GM18499 (cell line): ENCODE measurements around the gene CEP41.

Experiments
- ATAC-seq: cut with Tn5 transposase; IDR thresholded peaks from one replicate; pipeline ENCODE4 v1.9.1; 2021; ENCODE audit warnings: moderate number of reproducible peaks; ENCODE audit not compliant: insufficient read depth, unreplicated experiment

CEP41 gene

GRCh38 chr7:130394421-130395195, 46.2 kb downstream of the CEP41 start:
- ATAC-seq, result no peak

GRCh38 chr7:130393841-130394411, 46.9 kb downstream of the CEP41 start:
- ATAC-seq, result no peak

- no peak for ATAC-seq
These were observed 47.7 kb downstream of the CEP41 start for GRCh38 chr7:130393101-130393561.

DNA sequence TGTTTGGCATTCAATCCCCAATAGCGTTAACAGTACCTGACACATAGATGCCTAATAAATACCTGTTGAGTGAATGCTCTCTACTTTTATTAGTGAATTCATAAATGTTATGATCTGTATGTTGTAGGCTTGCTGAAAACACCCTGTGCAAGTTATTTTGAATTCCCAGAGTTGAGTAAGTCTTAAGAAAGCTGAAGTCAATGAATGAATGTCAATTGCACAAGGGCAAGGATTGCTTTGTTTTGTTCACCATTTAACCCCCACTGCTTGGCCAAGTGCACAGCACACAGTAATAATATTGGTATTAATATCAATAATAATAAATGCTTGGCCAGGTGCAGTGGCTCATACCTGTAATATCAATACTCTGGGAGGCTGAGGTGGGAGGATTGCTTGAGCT, 50.3 kb downstream of the CEP41 start:
- no peak for ATAC-seq

DNA sequence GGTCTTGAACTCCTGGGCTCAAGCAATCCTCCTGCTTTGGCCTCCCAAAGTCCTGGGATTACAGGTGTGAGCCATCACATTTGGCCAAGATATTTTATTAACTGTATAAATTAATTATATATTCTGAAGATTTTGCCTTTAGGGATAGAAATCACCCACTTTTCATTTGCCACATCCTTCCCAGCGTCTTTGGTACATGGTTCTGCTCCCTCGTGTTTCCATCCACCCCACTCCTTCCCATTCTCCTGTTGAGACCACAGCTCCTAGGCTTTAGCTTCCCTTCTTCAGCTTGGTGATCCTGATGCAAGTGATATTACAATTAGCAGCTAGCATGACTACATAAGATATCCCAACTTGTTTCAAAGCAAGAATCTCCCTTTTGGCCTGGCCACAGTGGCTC, 52.1 kb downstream of the CEP41 start:
- ATAC-seq, result no peak

DNA sequence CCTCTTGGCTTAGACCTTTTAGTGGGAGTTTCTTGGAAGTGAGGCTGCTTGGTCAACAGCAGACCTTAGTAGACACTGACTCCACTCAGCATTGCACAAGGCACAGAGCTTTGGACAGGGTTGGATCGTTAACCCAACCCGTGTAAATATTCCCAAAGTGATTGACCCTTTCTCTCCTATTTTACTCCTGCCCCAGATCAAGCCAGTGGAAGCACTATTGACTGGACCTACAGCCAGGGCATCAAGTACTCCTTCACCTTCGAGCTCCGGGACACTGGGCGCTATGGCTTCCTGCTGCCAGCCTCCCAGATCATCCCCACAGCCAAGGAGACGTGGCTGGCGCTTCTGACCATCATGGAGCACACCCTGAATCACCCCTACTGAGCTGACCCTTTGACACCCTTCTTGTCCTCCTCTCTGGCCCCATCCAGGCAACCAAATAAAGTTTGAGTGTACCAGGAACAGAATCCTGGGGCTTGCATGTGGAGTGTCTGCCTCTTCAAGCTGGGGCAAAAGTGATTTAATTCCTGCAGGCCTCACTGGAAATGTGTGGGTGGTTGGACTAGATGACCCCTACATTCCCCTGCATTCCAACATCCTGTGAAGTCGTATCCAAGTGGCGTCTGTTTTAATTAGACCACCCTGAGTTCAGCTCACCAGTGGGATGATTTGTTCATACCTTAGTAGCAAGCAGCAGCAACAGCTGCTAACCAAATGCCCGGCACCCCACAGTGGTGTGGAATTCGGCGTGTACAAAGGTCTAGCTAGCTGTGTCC, 53.0 kb downstream of the CEP41 start:
- ATAC-seq, result no peak

- ATAC-seq, result no peak
These were observed 53.5 kb downstream of the CEP41 start for GRCh38 chr7:130387306-130387627.

DNA sequence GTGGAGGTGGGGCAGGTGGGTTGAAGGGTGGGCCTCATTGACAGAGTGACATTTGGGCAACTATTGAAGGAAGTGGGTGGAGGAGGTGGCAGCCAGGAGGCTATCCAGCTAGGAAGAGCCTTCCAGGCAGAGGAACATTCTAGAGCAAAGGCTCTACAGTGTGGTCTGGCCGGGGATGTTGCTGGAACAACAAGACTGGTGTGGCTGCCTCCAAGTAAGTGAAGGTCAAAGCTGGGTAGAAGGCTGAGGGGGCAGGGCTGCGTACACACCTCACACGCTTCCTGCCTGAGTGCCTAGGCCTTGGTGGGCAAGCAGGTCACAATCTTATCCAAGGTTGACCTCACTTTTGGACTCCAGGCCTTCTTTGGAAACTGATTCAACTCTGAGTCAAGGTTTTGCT, 53.9 kb downstream of the CEP41 start:
- no peak for ATAC-seq

GRCh38 chr7:130385600-130386066, 55.2 kb downstream of the CEP41 start:
- no peak for ATAC-seq

GRCh38 chr7:130384841-130385599, 55.8 kb downstream of the CEP41 start:
- no peak for ATAC-seq

- ATAC-seq, result no peak
These were observed 56.4 kb downstream of the CEP41 start for GRCh38 chr7:130384371-130384801.

DNA sequence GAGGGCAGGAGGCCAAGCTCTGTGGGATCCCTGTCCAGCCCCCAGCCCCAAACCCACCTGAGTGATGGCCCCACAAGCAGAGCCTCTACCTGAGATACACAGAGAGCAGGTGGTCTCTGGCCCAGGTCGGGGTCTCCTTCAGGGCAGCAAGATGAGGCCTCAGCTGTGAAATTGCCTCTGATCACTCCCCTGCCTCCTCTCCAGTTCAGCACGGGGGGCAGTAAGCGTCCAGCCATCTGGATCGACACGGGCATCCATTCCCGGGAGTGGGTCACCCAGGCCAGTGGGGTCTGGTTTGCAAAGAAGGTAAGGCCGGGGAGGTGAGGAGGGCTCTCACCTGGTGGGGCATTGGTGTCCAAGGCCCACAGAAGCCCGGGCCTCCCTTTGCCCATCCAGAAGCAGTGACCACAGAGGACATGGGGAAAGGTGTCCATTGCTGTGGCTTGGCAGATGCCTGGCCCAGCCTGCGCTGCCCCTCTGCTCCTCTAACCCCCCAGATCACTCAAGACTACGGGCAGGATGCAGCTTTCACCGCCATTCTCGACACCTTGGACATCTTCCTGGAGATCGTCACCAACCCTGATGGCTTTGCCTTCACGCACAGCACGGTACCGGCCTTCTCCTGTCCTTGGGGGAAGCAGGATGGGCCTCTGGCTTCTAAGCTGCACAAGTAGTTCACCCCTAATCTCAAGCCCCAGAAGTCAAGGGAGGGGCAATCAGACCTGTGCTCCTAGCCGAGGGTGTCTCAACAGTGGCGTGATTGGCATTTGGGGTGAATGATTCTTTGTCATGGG, 57.4 kb downstream of the CEP41 start:
- no peak for ATAC-seq

DNA sequence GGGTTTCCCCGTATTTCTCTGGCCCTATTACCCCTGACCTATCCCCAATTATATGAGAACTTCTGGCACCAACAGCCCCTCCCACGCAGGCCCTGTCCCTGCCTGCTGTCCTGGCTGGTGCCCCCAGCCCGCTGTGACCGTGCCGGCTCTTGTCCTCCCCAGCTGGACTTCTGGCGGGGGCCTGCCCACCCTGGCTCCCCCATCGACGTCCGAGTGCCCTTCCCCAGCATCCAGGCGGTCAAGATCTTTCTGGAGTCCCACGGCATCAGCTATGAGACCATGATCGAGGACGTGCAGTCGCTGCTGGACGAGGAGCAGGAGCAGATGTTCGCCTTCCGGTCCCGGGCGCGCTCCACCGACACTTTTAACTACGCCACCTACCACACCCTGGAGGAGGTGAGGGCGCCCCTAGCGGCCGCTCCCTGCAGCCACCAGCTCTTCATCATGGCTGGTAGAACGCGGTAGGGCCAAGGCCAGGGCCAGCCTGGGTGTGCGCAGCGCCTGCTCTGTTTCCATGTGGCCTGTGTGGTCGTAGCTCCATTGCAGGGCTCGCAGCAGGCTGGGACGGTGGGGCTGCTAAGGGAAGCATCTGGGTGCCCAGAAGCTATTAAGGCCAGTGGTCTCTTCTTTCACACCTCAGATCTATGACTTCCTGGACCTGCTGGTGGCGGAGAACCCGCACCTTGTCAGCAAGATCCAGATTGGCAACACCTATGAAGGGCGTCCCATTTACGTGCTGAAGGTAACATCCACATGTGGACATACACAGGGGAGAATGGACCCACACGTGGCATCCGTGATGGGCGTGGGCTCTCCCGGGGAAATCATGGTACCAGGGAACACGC, 59.1 kb downstream of the CEP41 start:
- ATAC-seq, result no peak

GRCh38 chr7:130380861-130381455, 59.9 kb downstream of the CEP41 start:
- no peak for ATAC-seq

- ATAC-seq, result no peak
These were observed 60.6 kb downstream of the CEP41 start, which contains the start of gene CPA1 for GRCh38 chr7:130379921-130380860. Gene CPA1, plus strand, starts transcription at chr7:130380494. Its CDS starts 27 bp downstream, at chr7:130380521.

- ATAC-seq, result no peak
These were observed 61.3 kb downstream of the CEP41 start for GRCh38 chr7:130379532-130379920.

GRCh38 chr7:130379019-130379418, 61.8 kb downstream of the CEP41 start:
- ATAC-seq, result no peak
